Bone marrow (tissue), 2 donors: ENCODE measurements around the gene TRIM56.
"Not testable (repeated sequence)": the region's sequence is repeated elsewhere in the genome, so short reads cannot be mapped to it uniquely, and the experiment has no call there.

Experiments used
- DNase-seq, 2 donors: peaks; one replicate each; lab custom pipeline; 2025; lab: John Stamatoyannopoulos, UW

Gene TRIM56, protein sequence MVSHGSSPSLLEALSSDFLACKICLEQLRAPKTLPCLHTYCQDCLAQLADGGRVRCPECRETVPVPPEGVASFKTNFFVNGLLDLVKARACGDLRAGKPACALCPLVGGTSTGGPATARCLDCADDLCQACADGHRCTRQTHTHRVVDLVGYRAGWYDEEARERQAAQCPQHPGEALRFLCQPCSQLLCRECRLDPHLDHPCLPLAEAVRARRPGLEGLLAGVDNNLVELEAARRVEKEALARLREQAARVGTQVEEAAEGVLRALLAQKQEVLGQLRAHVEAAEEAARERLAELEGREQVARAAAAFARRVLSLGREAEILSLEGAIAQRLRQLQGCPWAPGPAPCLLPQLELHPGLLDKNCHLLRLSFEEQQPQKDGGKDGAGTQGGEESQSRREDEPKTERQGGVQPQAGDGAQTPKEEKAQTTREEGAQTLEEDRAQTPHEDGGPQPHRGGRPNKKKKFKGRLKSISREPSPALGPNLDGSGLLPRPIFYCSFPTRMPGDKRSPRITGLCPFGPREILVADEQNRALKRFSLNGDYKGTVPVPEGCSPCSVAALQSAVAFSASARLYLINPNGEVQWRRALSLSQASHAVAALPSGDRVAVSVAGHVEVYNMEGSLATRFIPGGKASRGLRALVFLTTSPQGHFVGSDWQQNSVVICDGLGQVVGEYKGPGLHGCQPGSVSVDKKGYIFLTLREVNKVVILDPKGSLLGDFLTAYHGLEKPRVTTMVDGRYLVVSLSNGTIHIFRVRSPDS

DNA sequence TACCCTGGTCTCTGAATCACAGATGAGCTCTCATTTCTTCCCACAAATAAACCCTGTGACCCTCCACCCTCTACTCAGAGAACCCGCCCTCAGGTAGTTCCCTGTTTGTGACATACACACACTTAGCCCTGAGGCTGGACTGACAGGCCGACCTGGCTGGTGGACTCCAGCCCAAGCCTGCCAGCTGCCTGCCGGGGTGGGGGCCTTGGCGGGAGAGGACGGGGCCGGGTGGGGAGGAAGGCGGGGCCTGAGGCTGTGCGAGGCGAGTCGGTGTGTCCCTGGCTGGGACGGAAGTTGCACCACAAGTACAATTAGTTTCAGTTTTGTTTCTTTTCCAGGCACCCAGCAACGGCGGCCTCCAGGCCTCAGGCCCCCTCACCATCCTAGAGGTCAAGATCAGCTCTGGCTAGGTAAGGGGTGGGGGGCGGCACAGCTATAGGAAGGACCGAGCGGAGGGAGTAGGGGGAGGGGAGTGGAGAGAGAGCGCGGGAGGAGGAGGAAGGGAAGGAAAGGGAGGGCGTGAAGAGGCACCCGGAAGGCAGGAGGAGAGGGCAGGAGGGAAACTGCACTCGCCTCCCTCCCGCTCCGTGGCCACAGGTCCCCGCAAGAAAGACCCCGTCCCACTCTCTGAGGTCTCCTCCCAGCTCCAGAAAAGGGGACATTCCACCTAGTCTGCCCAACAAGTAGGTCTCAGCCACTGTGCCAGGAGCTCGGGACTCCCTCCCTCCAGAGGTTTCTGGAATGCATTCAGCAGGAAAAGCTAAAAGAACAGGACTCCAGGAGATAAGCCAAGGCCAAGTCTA, at the start of gene TRIM56:
Gene TRIM56 (plus strand): TSS at position 320 of the 803 bp plus-strand sequence. CDS start 1,832 bp downstream, outside the sequence.
- peak; percentile 58 to 69 for DNase-seq

DNA sequence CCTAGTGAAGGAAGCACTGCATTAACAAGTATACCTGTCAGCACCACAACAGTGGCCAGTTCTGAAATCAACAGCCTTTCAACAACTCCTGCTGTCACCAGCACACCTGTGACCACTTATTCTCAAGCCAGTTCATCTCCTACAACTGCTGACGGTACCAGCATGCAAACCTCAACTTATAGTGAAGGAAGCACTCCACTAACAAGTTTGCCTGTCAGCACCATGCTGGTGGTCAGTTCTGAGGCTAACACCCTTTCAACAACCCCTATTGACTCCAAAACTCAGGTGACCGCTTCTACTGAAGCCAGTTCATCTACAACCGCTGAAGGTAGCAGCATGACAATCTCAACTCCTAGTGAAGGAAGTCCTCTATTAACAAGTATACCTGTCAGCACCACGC, 49.3 kb upstream of the TRIM56 start:
- DNase-seq: no peak

DNA sequence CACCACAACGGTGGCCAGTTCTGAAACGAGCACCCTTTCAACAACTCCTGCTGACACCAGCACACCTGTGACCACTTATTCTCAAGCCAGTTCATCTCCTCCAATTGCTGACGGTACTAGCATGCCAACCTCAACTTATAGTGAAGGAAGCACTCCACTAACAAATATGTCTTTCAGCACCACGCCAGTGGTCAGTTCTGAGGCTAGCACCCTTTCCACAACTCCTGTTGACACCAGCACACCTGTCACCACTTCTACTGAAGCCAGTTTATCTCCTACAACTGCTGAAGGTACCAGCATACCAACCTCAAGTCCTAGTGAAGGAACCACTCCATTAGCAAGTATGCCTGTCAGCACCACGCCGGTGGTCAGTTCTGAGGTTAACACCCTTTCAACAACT, 44.0 kb upstream of the TRIM56 start:
- DNase-seq: not testable (repeated sequence)

DNA sequence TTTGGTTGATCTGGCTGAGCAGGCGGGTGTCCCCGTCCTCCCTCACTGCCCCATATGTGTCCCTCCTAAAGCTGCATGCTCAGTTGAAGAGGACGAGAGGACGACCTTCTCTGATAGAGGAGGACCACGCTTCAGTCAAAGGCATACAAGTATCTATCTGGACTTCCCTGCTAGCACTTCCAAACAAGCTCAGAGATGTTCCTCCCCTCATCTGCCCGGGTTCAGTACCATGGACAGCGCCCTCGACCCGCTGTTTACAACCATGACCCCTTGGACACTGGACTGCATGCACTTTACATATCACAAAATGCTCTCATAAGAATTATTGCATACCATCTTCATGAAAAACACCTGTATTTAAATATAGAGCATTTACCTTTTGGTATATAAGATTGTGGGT, 26.9 kb upstream of the TRIM56 start:
- DNase-seq: peak in 1 of 2 donors; percentile 1

DNA sequence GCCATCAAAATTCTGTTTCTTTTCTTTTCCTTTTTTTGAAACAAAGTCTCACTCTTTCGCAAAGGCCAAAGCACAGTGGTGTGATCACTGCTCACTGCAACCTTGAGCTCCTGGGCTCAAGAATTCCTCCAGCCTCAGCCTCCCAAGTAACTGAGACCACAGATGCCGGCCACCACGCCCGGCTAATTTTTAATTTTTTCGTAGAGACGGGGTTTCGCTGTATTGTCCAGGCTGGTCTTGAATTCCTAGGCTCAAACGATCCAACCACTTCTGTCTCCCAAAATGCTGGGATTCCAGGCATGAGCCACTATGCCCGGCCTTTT, 25.7 kb upstream of the TRIM56 start:
- DNase-seq: no peak

DNA sequence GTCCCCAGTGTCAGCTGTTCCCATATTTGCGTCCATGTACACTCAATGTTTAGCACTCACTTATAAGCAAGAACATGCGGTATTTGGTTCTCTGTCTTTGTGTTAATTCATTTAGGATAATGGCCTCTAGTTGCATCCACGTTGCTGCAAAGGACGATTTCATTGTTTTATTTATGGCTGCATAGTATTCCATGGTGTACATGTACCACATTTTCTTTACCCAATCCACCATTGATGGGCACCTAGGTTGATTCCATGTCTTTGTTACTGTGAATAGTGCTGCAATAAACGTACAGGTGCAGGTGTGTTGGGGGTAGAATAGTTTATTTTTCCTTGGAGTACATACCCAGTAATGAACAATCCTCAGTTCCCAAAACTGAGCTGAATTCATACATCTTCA, 24.3 kb upstream of the TRIM56 start:
- DNase-seq: no peak

DNA sequence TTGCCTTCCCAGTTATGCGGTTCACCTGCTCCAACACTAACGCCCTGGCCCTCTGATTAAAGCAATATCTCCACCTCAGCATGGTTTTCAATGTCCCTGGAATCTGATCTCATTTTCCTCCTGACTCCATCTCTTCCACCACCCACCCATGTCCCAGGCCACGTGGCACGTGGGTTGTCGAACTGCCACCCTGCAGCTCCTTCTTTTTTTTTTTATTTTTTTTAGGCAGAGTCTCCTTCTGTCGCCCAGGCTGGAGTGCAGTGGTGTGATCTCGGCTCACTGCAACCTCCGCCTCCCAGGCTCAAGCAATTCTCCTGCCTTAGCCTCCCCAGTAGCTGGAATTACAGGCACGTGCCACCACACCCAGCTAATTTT, 21.1 kb upstream of the TRIM56 start:
- not testable (repeated sequence) for DNase-seq

DNA sequence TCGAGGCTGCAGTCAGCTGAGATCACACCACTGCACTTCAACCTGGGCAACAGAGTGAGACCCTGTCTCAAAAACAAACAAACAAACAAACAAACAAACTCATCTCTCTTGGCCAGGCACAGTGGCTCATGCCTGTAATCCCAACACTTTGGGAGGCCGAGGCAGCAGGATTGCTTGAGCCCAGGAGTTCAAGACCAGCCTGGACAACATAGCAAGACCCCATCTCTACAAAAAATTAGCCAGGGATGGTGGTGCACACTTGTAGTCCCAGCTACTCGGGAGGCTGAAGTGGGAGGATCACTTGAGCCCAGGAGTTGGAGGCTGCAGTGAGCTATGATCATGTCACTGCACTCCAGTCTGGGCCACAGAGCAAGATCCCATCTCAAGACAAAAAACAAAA, 20.1 kb upstream of the TRIM56 start:
- DNase-seq: not testable (repeated sequence)

DNA sequence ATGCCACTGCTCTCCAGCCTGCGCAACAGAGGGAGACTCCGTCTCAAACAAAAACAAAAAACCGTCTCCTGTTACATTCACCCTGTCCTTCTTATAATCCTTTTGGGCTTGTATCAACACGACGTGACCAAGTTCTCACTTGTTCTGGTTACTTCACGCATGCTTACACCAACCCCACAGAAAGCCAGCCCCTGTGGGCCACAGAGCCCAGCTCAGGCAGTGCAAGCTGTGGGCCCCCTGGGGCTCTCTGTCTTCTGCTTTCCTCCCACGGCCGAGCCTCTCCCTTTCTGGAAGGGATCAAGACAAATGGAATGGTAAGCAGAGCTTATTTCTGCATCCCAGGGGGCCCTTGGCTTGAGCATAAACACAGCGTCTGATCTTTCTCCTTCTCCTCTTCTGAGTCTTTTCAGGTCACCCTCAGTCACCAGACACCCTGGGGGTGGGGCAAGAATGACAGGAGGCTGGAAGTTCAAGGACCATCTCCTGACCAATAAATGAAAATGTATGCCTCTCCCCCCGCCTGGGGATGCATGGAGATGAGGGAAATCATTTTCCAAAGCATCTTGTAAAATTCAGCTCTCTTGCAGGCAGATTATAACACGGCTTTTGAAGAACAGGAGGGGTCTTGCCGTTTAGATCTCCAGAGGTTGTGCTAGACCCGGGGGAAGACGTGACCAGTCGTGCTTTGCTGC, 19.0 kb upstream of the TRIM56 start:
- no peak for DNase-seq

DNA sequence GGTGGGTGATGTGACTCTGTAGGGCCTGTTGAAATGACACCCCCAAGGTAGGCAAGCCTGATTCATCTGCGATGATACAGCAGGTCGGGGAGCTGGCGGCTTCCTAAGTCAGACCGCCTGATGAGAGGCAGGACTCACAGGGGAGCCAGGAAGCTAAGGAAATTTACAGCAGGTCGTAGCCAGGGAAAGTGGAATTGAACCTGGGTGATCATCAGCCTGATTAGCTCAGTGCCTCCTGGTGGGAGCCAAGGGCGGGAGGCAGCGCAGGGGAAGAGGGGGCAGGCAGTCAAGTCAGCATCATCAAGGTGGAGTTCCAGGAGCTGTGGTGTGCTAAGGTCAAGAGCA, 18.5 kb upstream of the TRIM56 start:
- no peak for DNase-seq

DNA sequence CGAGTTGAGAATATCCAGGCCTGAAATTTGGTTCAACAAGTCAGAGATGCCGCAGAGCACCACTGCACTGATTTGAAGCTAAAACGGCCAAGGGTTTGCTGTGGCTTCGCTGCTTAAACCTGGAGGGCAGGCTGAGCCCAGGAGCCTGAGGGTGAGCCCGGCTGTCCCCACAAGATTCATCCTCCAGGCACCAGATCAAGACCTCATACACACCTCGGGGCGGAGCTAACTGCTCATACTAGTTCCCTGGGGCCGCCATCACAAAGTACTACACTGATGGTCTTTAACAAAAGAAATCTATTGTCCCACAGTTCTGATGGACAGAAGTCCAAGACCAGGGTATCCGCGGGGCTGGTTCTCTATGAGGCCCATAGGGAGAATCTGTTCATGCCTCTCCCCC, 16.9 kb upstream of the TRIM56 start:
- DNase-seq: no peak

DNA sequence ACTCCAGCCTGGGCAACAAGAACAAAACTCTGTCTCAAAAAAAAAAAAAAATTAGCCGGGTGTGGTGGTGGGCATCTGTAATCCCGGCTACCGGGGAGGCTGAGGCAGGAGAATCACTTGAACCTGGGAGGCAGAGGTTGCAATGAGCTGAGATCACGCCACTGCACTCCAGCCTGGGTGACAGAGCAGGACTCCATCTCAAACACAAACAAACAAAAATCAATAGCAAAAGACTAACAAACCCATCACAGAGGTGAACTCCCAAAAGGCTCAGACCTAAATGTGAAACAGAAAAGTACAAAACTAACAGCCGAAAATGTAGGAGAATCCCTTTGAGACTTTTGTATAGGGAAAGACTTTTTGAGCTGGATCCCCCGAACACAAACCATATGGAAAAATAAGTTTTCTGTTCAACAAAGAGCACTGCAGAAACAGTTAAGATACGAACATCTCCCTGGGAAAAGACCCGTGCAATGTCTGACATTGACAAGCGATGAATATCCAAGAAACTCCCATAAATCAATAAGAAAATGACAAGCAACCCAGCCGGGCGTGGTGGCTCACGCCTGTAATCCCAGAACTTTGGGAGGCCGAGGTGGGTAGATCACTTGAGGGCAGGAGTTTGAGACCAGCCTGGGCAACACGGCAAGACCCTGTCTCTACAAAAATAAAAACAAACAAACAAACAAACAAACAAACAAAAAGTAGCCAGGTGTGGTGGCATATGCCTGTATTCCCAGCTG, 13.7 kb upstream of the TRIM56 start:
- DNase-seq: not testable (repeated sequence)

DNA sequence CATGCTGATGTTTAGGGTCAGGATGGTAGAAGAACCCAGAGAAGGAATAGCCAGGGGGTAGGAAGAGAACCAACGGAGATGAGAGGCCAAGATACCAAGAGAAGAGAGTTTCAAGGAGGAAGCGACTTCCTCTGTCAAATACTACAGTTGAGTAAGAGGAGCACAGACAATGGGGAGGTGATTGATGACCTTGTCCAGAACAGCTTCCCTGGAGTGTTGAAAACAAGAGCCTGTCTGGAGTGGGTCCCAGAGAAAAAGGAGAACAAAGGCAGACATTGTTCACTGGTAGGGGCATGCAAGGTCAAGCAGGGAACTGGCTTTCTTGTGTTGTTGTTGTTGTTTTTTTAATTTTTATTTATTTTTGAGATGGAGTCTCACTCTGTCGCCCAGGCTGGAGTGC, 9.6 kb upstream of the TRIM56 start:
- no peak for DNase-seq

DNA sequence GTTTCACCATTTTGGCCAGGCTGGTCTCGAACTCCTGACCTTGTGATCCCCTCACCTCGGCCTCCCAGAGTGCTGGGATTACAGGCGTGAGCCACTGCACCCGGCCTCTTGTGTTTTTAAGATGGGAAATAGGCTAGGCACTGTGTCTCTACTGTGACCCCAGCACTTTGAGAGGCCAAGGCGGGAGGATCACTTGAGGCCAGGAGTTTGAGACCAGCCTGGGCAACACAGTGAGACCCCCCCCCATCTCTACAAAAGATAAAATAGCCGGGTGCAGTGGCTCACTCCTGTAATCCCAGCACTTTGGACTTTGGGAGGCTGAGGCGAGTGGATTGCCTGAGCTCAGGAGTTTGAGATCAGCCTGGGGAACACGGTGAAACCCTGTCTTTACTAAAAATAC, 9.1 kb upstream of the TRIM56 start:
- not testable (repeated sequence) for DNase-seq

DNA sequence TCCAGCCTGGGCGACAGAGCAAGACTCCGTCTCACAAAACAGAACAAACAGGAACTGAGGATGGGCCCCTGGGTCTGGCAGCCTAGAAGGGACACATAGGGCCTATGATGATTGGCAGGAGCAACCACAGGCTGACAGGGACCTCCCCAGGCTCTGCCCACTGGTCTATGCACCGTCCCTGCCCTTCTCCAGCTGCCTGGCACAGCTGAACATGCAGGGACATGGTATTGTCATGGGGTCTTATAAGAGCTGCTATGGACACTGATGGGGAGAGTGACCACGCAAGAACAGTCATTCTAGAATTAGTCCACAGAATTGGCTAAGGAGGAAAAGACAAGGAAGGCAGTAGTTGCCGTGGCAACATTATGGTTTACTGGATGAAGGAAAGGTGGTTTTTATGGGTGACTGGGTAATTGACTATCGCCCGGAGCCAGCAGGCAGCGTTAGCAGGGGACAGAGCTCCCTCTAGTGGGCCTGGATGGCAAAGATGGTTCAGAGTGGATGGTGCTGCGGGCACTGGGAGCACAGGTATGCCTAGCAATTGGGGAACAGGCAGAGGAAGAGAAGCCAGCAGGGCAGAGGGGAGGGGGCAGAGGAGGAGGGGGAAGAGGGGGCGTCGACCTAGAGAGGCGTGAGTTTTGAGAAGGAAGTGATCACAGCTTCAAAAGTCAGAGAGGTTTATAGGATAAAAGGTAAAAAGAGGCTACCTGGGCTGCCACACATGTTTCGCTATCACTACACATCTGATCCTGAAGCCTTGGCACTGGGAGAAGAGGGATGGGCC, 7.8 kb upstream of the TRIM56 start:
- DNase-seq: peak; percentile 34 to 85

DNA sequence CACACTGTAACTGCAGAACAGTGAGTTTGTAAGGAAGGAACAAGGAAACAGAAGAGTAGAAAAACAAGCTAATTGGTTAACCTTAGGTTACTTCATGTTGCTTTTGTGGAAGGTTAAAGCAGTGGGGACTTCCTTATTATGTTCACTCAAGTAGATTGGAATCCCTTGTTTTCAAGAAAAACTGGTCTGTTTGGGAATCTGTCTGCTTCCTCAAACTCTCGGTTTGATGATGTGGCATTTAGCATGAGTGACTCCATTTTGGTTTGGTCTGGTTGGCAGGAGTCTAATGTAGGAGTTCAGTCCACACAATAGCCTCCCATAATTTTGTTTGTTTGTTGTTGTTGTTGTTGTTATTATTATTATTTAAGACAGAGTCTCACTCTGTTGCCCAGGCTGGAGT, 3.8 kb upstream of the TRIM56 start:
- DNase-seq: no peak

DNA sequence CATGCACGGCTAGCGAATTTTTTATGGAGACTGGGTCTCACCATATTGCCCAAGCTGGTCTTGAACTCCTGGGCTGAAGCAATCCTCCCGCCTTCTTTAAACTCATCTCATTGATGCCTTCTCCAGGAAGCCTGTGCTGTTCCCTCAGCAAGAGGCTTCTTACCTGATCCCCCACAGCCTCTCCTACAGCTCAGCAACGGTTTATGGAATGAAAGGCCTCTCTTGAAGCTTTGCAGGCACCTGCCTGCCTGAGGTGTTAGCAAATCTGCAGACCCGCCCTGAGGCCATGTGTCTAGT, 468 bp upstream of the TRIM56 start:
- DNase-seq: no peak

DNA sequence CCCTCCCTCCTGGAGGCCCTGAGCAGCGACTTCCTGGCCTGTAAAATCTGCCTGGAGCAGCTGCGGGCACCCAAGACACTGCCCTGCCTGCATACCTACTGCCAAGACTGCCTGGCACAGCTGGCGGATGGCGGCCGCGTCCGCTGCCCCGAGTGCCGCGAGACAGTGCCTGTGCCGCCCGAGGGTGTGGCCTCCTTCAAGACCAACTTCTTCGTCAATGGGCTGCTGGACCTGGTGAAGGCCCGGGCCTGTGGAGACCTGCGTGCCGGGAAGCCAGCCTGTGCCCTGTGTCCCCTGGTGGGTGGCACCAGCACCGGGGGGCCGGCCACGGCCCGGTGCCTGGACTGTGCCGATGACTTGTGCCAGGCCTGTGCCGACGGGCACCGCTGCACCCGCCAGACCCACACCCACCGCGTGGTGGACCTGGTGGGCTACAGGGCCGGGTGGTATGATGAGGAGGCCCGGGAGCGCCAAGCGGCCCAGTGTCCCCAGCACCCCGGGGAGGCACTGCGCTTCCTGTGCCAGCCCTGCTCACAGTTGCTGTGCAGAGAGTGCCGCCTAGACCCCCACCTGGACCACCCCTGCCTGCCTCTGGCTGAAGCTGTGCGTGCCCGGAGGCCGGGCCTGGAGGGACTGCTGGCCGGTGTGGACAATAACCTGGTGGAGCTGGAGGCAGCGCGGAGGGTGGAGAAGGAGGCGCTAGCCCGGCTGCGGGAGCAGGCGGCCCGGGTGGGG, 2.2 kb downstream of the TRIM56 start:
- no peak for DNase-seq

DNA sequence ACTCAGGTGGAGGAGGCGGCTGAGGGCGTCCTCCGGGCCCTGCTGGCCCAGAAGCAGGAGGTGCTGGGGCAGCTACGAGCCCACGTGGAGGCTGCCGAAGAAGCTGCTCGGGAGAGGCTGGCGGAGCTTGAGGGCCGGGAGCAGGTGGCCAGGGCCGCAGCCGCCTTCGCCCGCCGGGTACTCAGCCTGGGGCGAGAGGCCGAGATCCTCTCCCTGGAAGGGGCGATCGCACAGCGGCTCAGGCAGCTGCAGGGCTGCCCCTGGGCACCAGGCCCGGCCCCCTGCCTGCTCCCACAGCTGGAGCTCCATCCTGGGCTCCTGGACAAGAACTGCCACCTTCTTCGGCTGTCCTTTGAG, 2.8 kb downstream of the TRIM56 start:
- DNase-seq: no peak

DNA sequence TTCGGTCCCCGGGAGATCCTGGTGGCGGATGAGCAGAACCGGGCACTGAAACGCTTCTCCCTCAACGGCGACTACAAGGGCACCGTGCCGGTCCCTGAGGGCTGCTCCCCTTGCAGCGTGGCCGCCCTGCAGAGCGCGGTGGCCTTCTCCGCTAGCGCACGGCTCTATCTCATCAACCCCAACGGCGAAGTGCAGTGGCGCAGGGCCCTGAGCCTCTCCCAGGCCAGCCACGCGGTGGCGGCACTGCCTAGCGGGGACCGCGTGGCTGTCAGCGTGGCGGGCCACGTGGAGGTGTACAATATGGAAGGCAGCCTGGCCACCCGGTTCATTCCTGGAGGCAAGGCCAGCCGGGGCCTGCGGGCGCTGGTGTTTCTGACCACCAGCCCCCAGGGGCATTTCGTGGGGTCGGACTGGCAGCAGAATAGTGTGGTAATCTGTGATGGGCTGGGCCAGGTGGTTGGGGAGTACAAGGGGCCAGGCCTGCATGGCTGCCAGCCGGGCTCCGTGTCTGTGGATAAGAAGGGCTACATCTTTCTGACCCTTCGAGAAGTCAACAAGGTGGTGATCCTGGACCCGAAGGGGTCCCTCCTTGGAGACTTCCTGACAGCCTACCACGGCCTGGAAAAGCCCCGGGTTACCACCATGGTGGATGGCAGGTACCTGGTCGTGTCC, 3.7 kb downstream of the TRIM56 start:
- DNase-seq: no peak
